GM21825 (cell line): ENCODE data around the gene USH1C.

Source experiments
- ATAC-seq: cut with Tn5 transposase; IDR thresholded peaks from one replicate; pipeline ENCODE4 v1.9.1; 2021; ENCODE audit warnings: mild to moderate bottlenecking, moderate library complexity; ENCODE audit not compliant: unreplicated experiment

USH1C gene

GRCh38 chr11:17510507-17511206, 33.6 kb downstream of the USH1C start:
- ATAC-seq: no peak

GRCh38 chr11:17508791-17509190, 35.4 kb downstream of the USH1C start:
- ATAC-seq: no peak

DNA sequence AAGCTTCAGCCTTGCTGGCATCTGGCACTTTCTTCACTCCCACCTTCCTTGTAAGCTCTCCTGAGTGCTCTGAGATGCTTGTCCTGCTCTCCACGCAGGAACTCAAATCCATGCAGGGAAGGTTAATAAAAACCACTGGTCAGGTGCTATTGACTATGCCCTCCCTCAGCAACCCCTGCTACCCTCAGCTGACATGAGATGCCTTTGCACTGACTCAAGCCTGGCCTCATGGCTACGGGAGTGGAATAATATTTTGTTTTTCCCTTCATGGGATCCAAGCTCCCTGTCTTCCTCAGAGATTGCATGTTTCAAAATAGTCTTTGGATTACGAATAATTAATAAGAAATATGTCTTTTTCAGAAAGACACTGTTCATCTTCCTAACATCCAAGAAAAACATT, 35.9 kb downstream of the USH1C start:
- no peak for ATAC-seq

DNA sequence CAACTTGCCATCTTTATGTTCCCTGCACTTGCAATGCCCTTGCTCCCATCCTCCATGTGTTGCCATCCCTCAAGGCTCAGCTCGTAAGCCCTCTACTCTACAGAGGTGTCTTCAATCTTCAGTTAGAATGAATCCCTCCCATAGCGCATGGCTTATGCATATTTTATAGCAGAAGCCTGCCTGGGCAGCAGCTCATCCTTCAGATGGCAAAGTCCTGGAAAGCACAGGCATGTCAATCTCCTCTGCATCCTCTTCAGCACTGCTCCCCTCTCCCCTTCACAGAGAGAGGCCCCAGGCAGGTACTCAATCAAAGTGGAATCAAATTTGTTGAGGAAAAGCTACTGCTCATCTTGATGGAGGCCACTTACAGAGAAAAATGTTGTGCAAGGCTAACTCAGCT, 36.4 kb downstream of the USH1C start:
- no peak for ATAC-seq

DNA sequence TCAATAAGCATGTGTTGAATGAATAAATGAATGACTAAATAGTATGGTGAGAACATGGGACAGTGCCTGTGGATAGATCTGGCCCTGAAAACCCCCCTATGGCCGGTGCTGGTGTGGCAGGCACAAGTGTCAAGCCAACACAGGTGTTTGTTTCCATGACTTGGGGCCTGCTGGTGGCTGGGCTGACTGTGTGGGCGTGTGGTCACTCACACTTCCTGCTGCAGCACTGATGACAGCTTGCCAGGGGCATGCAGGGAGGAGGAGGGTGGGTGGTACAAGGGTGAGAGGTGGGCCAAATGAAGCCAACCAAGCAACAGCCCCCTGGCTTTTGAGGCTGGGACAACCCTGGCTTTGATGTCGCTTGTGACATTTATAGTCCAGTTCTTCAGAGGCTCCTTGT, 37.3 kb downstream of the USH1C start:
- ATAC-seq: no peak

GRCh38 chr11:17506314-17506713, 37.9 kb downstream of the USH1C start:
- no peak for ATAC-seq

DNA sequence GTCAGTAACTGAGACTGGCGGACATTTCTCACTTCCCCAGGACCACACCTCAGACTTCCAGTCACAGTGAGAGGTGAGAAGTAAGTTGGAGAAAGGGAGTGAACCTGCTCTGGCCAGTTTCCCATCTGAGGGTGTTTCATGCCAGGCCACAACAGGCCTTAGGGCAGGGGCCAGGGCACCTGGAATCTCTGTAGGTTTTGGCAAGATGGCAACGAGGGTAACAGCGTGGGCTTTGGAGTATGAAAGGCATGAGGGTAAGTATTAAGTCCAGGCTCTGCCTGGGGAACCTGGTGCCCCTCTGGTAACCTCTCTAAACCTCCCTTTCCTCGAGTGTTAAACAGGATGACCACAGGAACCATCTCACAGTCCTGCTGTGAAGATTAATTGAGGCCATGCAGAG, 39.1 kb downstream of the USH1C start:
- no peak for ATAC-seq

DNA sequence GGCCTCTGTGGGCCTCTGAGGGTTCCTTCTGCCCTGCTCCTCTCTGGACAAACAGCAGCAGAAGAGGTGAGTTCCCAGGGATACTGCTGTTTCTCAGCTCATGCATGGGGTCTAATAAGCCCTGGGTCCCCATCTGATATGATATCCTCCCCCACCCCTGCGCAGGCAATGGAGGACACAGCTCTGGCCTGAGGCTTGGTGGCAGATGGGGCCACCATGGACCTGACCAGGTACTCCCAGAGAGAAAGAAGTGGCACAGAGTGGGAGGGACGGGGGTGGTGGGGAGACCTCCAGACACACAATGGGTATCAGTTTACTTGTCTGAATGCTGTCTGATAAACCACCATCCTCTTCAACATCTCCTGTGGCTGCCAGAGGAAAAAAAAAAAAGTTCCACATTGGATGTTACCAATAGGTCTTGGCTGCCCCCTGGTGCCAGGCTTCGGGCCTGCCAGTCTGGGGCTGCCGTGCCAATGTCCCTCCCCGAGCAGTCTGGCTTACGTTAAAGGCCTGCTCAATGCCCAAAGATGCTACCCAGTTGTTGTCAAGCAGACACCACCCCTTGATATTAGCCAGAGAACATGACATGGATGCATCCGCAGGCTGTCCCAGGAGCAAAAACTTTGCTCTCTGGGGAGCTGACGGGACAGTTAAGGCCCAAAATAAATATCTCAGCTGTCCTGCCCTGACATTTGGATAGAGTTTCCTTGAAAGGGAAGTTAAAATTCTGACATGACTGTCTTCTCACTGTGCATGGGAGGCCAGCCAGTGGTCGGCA, 39.7 kb downstream of the USH1C start:
- peak; percentile 54 for ATAC-seq

DNA sequence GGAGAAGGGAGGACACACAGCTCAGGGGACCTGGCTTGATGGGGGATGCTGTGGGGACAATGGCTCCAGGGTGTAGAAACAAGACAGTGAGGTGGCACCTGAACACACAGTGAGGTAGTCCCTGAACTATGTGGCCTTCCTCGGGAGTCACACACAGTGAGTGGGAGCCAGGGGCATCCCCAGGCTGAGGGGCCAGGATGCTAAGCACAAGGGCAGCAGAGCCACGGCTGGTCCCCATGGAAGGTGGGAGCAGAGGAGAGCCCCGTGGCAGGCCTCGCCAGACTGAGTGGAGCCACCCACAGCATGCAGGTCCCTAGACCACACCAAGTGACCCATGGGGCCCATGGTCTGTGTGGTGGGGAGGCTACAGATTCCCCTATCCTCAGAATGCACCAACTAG, 41.6 kb downstream of the USH1C start:
- no peak for ATAC-seq

DNA sequence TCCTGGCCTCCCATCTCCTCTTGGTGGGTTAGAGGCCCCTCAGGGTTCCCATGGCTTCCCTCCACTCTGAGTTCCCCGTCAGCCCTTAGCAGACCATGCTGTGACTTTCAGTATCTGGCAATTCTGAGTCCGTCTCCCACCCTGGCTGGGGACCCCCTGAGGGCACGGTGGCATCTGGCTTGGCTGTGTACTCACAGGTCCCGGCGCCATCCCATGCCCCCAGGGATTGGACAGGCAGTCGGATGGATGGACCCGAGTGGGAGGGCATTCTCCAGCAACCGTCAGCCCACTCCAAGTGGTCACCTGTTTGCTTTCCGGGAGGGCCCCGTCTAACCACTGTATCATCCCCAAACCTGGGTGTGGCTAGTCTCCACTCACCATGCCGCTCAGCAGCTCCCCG, 43.5 kb downstream of the USH1C start:
- no peak for ATAC-seq

DNA sequence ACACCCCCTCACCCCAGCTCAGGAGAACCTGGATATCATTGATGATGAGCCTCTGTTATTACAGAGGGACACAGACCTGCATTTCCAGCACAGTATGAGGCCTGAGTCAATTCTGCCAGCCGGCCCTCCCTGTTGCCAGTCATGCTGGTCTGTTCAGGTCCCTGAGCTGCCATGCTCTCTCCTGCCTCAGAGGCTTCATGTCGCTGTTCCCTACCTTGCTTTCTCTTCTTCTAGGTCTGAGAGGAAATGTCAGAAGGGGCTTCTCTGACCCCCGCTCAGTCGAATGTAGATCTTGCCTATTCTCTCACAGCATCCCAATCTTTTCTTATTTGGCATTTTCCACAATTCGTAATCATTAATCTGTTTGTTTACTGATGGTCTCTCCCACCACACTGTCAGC, 45.7 kb downstream of the USH1C start:
- no peak for ATAC-seq

GRCh38 chr11:17498058-17498457, 46.2 kb downstream of the USH1C start:
- no peak for ATAC-seq

DNA sequence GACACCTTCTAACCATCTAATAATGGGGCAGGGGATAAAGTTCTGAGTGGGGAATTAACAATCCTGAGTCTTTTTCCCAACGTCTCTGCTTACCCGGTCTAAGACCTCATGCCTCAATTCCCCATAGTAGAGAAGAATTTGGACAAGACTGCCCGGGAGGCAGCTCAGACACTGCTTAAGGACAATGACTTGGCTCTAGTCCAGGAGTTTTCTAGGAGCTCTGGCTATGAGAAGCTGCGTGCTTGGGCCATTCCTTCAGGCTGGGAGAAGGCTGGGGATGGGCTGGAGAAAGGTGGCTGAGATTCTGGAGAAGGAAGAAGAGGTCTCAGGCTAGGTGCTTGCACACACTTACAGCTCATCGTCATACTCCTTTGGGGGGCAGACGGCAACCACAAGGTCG, 47.8 kb downstream of the USH1C start:
- no peak for ATAC-seq

DNA sequence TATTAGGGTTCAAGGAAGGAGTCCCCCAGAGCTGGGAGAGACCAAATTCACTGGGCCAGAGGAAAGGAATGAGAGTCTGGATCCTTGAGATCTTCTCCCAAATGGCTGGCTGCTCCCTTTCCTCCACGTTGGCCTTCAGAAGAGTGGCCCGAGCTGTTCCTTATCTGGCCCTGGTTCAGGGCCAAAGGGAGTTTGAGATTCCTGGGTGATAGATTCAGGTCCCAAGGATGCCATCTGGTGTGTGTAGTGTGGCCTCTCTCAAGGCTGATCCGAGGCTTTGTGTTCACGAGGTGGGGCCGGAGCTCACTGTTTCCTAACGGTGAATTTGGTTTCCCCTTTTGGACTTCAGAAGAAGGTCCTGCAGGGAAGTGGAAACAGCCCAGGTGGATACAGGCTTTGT, 50.2 kb downstream of the USH1C start:
- ATAC-seq: no peak

DNA sequence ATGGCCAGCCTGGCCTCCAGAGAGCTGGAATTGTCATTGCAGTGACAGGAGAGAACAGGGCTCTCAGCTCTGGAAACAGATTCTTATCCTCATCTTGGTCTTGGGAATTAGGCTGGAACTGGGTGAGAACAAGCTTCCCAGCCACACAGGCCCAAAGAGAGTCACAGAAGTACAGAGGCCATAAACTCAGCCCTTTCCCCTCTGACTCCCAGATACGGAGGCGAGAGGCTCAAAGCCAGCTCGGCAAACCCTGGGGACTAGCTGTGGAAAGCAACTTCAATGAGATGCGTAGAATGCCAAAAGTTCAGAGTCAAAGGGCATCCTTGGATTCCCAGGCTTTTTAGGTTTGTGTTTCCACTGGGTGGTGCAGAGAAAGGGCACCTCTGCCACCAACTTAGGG, 53.3 kb downstream of the USH1C start:
- ATAC-seq: no peak

DNA sequence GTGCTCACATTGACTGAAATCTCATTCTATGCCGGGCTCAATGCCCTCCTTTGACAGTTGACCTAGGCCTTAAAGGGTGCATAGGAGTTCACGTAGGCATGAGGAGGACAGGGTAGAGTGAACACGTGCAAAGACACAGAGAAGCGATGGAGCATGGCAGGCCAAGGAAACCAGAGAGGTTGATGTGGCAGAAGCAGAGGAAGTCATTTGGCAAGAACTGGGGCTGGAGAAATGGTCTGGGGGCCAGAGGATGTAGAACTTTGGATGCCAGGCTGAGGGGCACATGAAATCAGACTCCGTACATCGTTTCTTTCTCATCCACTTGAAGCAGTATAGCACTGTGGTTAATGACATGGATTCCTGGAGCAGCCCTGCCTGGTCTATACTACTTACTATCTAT, 54.0 kb downstream of the USH1C start:
- ATAC-seq: no peak

GRCh38 chr11:17489751-17490150, 54.5 kb downstream of the USH1C start:
- ATAC-seq: no peak

DNA sequence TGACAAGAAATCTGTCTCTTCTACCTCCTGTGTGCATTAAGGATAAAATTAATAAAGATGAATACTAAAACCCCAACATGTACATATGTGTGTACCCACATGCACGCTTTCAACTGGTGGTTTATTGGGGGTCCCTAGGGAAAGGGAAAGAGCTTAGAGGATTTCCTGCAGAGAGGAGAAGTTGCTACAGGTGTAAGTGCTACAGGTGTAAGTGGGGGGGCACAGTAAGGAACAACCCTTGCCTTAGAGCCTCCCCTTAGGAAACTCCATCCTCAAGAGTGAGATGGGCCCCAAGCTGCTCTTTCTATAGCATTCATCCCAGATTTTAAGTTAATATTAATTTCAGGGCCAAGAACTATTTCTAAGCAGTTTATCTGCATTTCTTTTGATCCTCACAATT, 55.7 kb downstream of the USH1C start:
- ATAC-seq: no peak

DNA sequence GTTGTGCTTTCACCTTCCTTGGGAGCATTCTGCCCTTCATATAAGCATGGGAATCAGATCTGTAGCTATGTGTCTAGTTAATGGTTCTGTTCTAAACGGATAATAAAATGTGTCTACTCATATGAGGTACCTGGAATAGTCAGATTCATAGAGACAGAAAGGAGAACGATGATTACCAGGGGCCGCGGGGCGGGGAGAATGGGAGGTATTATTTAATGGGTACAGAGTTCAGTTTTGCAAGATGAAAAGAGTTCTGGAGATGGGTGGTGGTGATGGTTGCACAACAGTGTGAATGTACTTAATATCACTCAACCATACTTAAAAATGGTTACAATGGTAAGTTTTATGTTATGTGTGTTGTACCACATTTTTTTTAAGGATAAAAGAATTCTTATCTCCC, 57.6 kb downstream of the USH1C start:
- ATAC-seq: no peak

DNA sequence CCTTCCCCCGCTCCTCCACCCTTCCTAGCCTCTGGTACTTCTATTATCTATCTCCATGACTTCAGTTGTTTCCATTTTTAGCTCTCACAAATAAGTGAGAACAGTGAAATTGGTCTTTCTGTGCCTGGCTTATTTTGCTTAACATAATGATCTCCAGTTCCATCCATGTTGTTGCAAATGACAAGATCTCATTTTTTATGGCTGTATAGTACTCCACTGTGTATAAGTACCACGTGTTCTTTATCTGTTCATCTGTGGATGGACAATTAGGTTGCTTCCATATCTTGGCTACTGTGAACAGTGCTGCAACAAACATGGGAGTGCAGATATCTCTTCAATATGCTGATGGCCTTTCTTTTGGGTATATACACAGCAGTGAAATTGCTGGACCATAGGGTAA, 60.7 kb downstream of the USH1C start:
- no peak for ATAC-seq

DNA sequence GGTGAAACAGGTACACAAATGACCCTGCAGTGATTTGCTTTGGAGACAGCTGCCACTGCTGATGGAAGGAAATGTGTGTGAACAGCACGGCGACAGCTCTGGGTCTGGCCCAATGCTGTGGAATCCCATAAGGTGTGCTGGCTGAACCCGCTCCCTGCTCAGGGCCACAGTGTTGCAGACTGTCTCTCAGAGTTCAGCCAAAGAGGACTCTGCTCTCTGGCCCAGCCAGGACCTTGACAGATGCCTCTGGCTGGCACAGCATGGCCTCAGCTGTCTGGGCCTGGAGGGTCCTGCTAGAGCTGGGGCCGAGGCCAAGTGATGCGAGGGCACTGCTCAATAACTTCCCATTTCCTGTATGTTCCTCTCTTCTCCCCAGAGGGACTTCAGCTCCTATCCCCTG, 62.3 kb downstream of the USH1C start:
- ATAC-seq: no peak

- no peak for ATAC-seq
Observed at GRCh38 chr11:17479284-17480214, 64.7 kb downstream of the USH1C start.
